K562 (cell line): ENCODE results near the gene S100A3.
"Not testable (repeated sequence)": the region's sequence is repeated elsewhere in the genome, so short reads cannot be mapped to it uniquely, and the experiment has no call there.

Source experiments
- FOXK2 ChIP-seq, 2 experiments: fragments of 450-650 bp; IDR thresholded peaks in 1 of 2; conservative IDR thresholded peaks in 1 of 2; 2 replicates each; pipeline ENCODE4 v1.6.1; 2016; ENCODE audit warnings: low read depth in 2 of 2, mild to moderate bottlenecking in 1 of 2
- IRF2 ChIP-seq: sonication (generic); formaldehyde crosslinking; IDR thresholded peaks from 2 replicates; pipeline ENCODE4 v1.8.1; 2022; ENCODE audit warnings: mild to moderate bottlenecking, missing genetic modification reagents
- NCOA4 ChIP-seq: fragments of 450-650 bp; IDR thresholded peaks from 2 replicates; pipeline ENCODE4 v1.6.1; 2018; ENCODE audit warnings: mild to moderate bottlenecking; ENCODE audit not compliant: partially characterized antibody
- TF ChIP-seq, protein P1 (sequence below), 3 experiments: IDR thresholded peaks in 2 of 3; conservative IDR thresholded peaks in 1 of 3; 2 replicates each; pipeline ENCODE4 v1.5.1; 2011 to 2012; ENCODE audit warnings: low read length in 3 of 3, mild to moderate bottlenecking in 3 of 3, control low read depth in 2 of 3, improper control_type of control experiment in 1 of 3, inconsistent platforms in 1 of 3, low read depth in 1 of 3, mixed read lengths in 1 of 3, moderate library complexity in 1 of 3; ENCODE audit not compliant: insufficient read depth in 2 of 3
- TF ChIP-seq, protein P2 (sequence below): fragments of 150-350 bp; conservative IDR thresholded peaks from 2 replicates; pipeline ENCODE4 v1.6.1; 2014; ENCODE audit warnings: low read length

DNA sequence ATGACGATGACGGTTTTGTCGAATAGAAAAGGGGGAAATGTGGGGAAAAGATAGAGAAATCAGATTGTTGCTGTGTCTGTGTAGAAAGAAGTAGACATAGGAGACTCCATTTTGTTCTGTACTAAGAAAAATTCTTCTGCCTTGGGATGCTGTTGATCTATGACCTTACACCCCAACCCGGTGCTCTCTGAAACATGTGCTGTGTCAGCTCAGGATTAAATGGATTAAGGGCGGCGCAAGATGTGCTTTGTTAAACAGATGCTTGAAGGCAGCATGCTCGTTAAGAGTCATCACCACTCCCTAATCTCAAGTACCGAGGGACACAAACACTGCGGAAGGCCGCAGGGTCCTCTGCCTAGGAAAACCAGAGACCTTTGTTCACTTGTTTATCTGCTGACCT lies 26.4 kb upstream of the S100A3 start:
- TF ChIP-seq IRF2 (CRISPR knock-in tag); FOXK2 (conservative IDR thresholded peaks at IDR 0.05 in 1 of 2, IDR thresholded peaks at IDR 0.05 in 1 of 2; ENCODE audit: low read depth in 2 of 2); NCOA4: not testable (repeated sequence)
- TF ChIP-seq, protein P1, sequence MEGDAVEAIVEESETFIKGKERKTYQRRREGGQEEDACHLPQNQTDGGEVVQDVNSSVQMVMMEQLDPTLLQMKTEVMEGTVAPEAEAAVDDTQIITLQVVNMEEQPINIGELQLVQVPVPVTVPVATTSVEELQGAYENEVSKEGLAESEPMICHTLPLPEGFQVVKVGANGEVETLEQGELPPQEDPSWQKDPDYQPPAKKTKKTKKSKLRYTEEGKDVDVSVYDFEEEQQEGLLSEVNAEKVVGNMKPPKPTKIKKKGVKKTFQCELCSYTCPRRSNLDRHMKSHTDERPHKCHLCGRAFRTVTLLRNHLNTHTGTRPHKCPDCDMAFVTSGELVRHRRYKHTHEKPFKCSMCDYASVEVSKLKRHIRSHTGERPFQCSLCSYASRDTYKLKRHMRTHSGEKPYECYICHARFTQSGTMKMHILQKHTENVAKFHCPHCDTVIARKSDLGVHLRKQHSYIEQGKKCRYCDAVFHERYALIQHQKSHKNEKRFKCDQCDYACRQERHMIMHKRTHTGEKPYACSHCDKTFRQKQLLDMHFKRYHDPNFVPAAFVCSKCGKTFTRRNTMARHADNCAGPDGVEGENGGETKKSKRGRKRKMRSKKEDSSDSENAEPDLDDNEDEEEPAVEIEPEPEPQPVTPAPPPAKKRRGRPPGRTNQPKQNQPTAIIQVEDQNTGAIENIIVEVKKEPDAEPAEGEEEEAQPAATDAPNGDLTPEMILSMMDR (IDR thresholded peaks at IDR 0.05 in 2 of 3, conservative IDR thresholded peaks at IDR 0.05 in 1 of 3; ENCODE audit: insufficient read depth in 2 of 3, low read depth in 1 of 3, low read length in 3 of 3) = not testable (repeated sequence)
- TF ChIP-seq, protein P2, sequence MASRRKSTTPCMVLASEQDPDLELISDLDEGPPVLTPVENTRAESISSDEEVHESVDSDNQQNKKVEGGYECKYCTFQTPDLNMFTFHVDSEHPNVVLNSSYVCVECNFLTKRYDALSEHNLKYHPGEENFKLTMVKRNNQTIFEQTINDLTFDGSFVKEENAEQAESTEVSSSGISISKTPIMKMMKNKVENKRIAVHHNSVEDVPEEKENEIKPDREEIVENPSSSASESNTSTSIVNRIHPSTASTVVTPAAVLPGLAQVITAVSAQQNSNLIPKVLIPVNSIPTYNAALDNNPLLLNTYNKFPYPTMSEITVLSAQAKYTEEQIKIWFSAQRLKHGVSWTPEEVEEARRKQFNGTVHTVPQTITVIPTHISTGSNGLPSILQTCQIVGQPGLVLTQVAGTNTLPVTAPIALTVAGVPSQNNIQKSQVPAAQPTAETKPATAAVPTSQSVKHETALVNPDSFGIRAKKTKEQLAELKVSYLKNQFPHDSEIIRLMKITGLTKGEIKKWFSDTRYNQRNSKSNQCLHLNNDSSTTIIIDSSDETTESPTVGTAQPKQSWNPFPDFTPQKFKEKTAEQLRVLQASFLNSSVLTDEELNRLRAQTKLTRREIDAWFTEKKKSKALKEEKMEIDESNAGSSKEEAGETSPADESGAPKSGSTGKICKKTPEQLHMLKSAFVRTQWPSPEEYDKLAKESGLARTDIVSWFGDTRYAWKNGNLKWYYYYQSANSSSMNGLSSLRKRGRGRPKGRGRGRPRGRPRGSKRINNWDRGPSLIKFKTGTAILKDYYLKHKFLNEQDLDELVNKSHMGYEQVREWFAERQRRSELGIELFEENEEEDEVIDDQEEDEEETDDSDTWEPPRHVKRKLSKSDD = not testable (repeated sequence)
